WTC11 (cell line): ENCODE measurements around the gene TTC1. TPM values are rescaled to one million over a fixed set of nuclear protein-coding genes. Genes with fewer than 3 reads are reported as not detected.

Experiments
- ATAC-seq: fragments of 200-7000 bp; cut with Tn5 transposase; 2 replicates; pipeline ENCODE4 v1.10.0; 2021; ENCODE audit warnings: mild to moderate bottlenecking, moderate library complexity
- CTCF ChIA-PET: fragments of 300-600 bp; sonication (Branson Sonifier 250); formaldehyde crosslinking; loops from one replicate; lab custom pipeline; 2021; ENCODE audit warnings: antibody characterized with exemption; lab: Charles Lee
- POLR2A ChIA-PET: fragments of 350-600 bp; sonication (Branson Sonifier 250); formaldehyde crosslinking; loops from one replicate; lab custom pipeline; 2021; ENCODE audit warnings: antibody characterized with exemption; lab: Charles Lee
- DNase-seq: peaks from one replicate; pipeline ENCODE4 v3.0.0; 2021; ENCODE audit warnings: low spot score
- H3K27ac Mint-ChIP-seq: 2 replicates; pipeline ENCODE4 v1.8.0; 2021; ENCODE audit warnings: mixed read lengths
- H3K27me3 Mint-ChIP-seq: 2 replicates; pipeline ENCODE4 v1.8.0; 2021; ENCODE audit warnings: low read depth, mild to moderate bottlenecking, moderate library complexity, mixed read lengths
- H3K36me3 Mint-ChIP-seq: 2 replicates; pipeline ENCODE4 v1.8.0; 2021; ENCODE audit warnings: mixed read lengths
- H3K4me1 Mint-ChIP-seq: 2 replicates; pipeline ENCODE4 v1.8.0; 2022; ENCODE audit warnings: mixed read lengths
- H3K4me3 Mint-ChIP-seq: 2 replicates; pipeline ENCODE4 v1.8.0; 2021; ENCODE audit warnings: mild to moderate bottlenecking, moderate library complexity, mixed read lengths
- H3K9me3 Mint-ChIP-seq: 2 replicates; pipeline ENCODE4 v1.8.0; 2021; ENCODE audit warnings: mixed read lengths
- ATF3 ChIP-seq: sonication (generic); formaldehyde crosslinking; conservative IDR thresholded peaks from 2 replicates; pipeline ENCODE4 v1.8.1; 2022; ENCODE audit warnings: mild to moderate bottlenecking, missing genetic modification reagents
- CDX4 ChIP-seq: fragments of 250-450 bp; sonication (Bioruptor Pico); IDR thresholded peaks from 2 replicates; pipeline ENCODE4 v1.9.0; 2021; ENCODE audit warnings: moderate library complexity, mild to moderate bottlenecking, inconsistent platforms, borderline replicate concordance
- ETV6 ChIP-seq: sonication (generic); formaldehyde crosslinking; IDR thresholded peaks from 2 replicates; pipeline ENCODE4 v1.8.1; 2022; ENCODE audit warnings: mild to moderate bottlenecking, missing genetic modification reagents
- HMGXB4 ChIP-seq: sonication (generic); formaldehyde crosslinking; IDR thresholded peaks from 2 replicates; pipeline ENCODE4 v1.8.1; 2023; ENCODE audit warnings: mild to moderate bottlenecking, moderate library complexity, missing genetic modification reagents
- IRF2 ChIP-seq: sonication (generic); formaldehyde crosslinking; IDR thresholded peaks from 2 replicates; pipeline ENCODE4 v1.8.0; 2022; ENCODE audit warnings: low read depth, missing genetic modification reagents, borderline replicate concordance
- MAX ChIP-seq: sonication (generic); formaldehyde crosslinking; IDR thresholded peaks from 2 replicates; pipeline ENCODE4 v1.8.0; 2022; ENCODE audit warnings: mild to moderate bottlenecking, missing genetic modification reagents
- MLX ChIP-seq: sonication (generic); formaldehyde crosslinking; IDR thresholded peaks from 2 replicates; pipeline ENCODE4 v1.8.1; 2023; ENCODE audit warnings: mild to moderate bottlenecking, missing genetic modification reagents, moderate library complexity
- NFATC4 ChIP-seq: fragments of 250-450 bp; sonication (Bioruptor Pico); IDR thresholded peaks from 2 replicates; pipeline ENCODE4 v1.9.0; 2021; ENCODE audit warnings: mild to moderate bottlenecking
- PRRX2 ChIP-seq: fragments of 250-450 bp; sonication (Bioruptor Pico); IDR thresholded peaks from 2 replicates; pipeline ENCODE4 v1.8.0; 2021; ENCODE audit warnings: mild to moderate bottlenecking
- RELA ChIP-seq: sonication (generic); formaldehyde crosslinking; IDR thresholded peaks from 2 replicates; pipeline ENCODE4 v1.8.1; 2022; ENCODE audit warnings: missing genetic modification reagents, mild to moderate bottlenecking, borderline replicate concordance
- RORB ChIP-seq: fragments of 250-450 bp; sonication (Bioruptor Pico); IDR thresholded peaks from 2 replicates; pipeline ENCODE4 v1.9.0; 2021; ENCODE audit warnings: mild to moderate bottlenecking
- SMAD3 ChIP-seq: sonication (generic); formaldehyde crosslinking; IDR thresholded peaks from 2 replicates; pipeline ENCODE4 v1.8.0; 2022; ENCODE audit warnings: missing genetic modification reagents, mild to moderate bottlenecking, borderline replicate concordance
- ZBTB43 ChIP-seq: sonication (generic); formaldehyde crosslinking; IDR thresholded peaks from 2 replicates; pipeline ENCODE4 v1.8.1; 2023; ENCODE audit warnings: mild to moderate bottlenecking, missing genetic modification reagents
- ZMAT4 ChIP-seq: fragments of 250-450 bp; sonication (Bioruptor Pico); IDR thresholded peaks from 2 replicates; pipeline ENCODE4 v1.9.0; 2021; ENCODE audit warnings: mild to moderate bottlenecking
- ZNF138 ChIP-seq: sonication (generic); formaldehyde crosslinking; conservative IDR thresholded peaks from 2 replicates; pipeline ENCODE4 v1.8.1; 2022; ENCODE audit warnings: mild to moderate bottlenecking, moderate library complexity, missing genetic modification reagents
- ZNF281 ChIP-seq: sonication (generic); formaldehyde crosslinking; IDR thresholded peaks from 2 replicates; pipeline ENCODE4 v1.8.0; 2023; ENCODE audit warnings: mild to moderate bottlenecking, missing genetic modification reagents
- ZNF317 ChIP-seq: sonication (generic); formaldehyde crosslinking; IDR thresholded peaks from 2 replicates; pipeline ENCODE4 v1.8.1; 2023; ENCODE audit warnings: low read depth, mild to moderate bottlenecking, moderate library complexity, missing genetic modification reagents, borderline replicate concordance
- ZNF416 ChIP-seq: fragments of 250-450 bp; sonication (Bioruptor Pico); IDR thresholded peaks from 2 replicates; pipeline ENCODE4 v1.9.0; 2021; ENCODE audit warnings: mild to moderate bottlenecking, inconsistent platforms
- ZNF425 ChIP-seq: fragments of 250-450 bp; sonication (Bioruptor Pico); conservative IDR thresholded peaks from 2 replicates; pipeline ENCODE4 v1.9.0; 2021; ENCODE audit warnings: mild to moderate bottlenecking
- total RNA-seq: library from RNA; stranded (reverse); gene quantifications from 3 replicates; pipeline ENCODE4 v1.2.3, GENCODE V29; 2021

The TTC1 gene
- total RNA-seq, 1 experiment from 2014 or later = 47.4 TPM

GRCh38 chr5:160001457-160001856 is 7.5 kb upstream of the TTC1 start:
- ChIA-PET CTCF (interaction anchor here (0.7 to 1.9 kb wide), 2 partner anchors 14 to 21 kb away, joined by 5 read pairs; no protein-coding TSS in a partner anchor), POLR2A (interaction anchor here (0.5 kb wide), 1 partner anchor 329 kb away, joined by 3 read pairs; no protein-coding TSS in a partner anchor)
- TF ChIP-seq ZNF281 (CRISPR knock-in tag) (no peak), ETV6 (no peak), IRF2 (no peak), HMGXB4 (no peak)
- Mint-ChIP-seq H3K4me1 (no peaks in the 10 kb centered on the region), H3K36me3 (no peaks in the 10 kb centered on the region), H3K4me3 (no peak overlapping the region), H3K27ac (0 out of 2 replicates have a peak overlapping the region, but pooled peaks have one; percentile 52), H3K27me3 (0 out of 2 replicates have a peak, but pooled peaks cover 3% of the 10 kb centered on the region), H3K9me3 (no peaks in the 10 kb centered on the region)
- ATAC-seq (no peak), DNase-seq (no peak)

GRCh38 chr5:160007514-160007913 is 1.4 kb upstream of the TTC1 start:
- no peak overlapping the region for H3K27ac Mint-ChIP-seq
- no peaks in the 10 kb centered on the region for H3K27me3 Mint-ChIP-seq
- ATAC-seq (no peak), DNase-seq (no peak)
- H3K4me3 Mint-ChIP-seq = no peak overlapping the region
- CTCF ChIA-PET = interaction anchor here (0.6 to 3.1 kb wide), 2 partner anchors 14 to 337 kb away, joined by 4 to 31 read pairs; no protein-coding TSS in a partner anchor
- peaks cover 22% of the 10 kb centered on the region for H3K36me3 Mint-ChIP-seq
- H3K4me1 Mint-ChIP-seq = peaks cover 12% of the 10 kb centered on the region
- H3K9me3 Mint-ChIP-seq = no peaks in the 10 kb centered on the region
- POLR2A ChIA-PET = interaction anchor here (0.6 kb wide), 2 partner anchors 319 to 434 kb away, joined by 3 read pairs; no protein-coding TSS in a partner anchor
- TF ChIP-seq ZNF416 (no peak), MAX (CRISPR knock-in tag) (no peak), ZNF425 (CRISPR knock-in tag) (no peak), ETV6 (no peak), RELA (CRISPR knock-in tag) (no peak), NFATC4 (CRISPR knock-in tag) (no peak), ZNF138 (CRISPR knock-in tag) (no peak), SMAD3 (CRISPR knock-in tag) (no peak), ZBTB43 (CRISPR knock-in tag) (no peak), CDX4 (CRISPR knock-in tag) (no peak), MLX (CRISPR knock-in tag) (no peak), PRRX2 (CRISPR knock-in tag) (no peak), RORB (no peak), ZNF317 (no peak), ATF3 (CRISPR knock-in tag) (no peak), ZMAT4 (CRISPR knock-in tag) (no peak)
